ENCODE data around the gene TMSB10. TPM values are rescaled to one million over a fixed set of nuclear protein-coding genes. Genes with fewer than 3 reads are reported as not detected.
A peak's percentile ranks its signal among the peaks of the same experiment; 100 is the strongest.

Gene TMSB10
- 100 to 1,000 TPM; 283 to 518 TPM for total RNA-seq
- 100 to 1,000 TPM; 225 to 230 TPM for polyA plus RNA-seq

DNA sequence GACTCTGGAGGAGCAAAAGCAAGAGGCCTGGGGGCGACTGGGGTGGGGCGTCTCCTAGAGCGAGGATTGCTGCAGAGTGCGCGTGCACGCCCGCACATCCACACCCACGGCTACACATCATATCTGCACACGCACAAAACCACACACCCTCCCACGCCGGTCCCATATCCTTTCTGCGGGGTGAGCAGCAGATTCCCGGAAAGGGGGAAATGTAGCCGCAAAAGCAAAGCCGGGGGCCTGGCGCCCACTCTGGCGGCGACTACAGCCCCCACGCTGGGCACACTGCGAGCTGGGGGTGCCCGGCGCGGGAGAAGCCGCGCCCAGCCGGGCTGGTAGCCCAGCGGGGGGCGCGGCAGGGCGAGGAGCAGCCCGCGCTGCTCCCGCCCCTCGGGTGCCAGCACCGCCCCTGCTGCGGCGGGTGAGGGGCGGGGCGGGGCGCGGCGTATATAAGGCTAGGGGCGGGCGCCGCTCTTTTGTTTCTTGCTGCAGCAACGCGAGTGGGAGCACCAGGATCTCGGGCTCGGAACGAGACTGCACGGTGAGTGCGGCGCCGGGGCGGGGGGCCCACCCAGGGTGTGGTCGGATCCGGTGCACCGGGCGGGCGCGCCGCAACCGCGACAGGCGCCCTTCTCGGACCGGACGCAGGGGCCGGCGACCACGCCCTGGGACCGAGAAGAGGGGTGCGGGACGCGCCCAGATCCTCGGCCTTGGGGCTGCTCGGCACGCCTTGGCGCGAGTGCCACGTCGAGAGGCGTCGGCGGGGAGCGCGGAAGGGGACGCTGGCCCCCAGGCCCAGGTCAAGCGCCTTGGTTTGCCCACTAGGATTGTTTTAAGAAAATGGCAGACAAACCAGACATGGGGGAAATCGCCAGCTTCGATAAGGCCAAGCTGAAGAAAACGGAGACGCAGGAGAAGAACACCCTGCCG is at the start of gene TMSB10:
TMSB10 (plus strand) TSS at position 476 of the 927 bp plus-strand sequence.
- H3K9me3 ChIP-seq (ENCODE audit: control insufficient read depth in 4 of 4, low read length in 3 of 4) = no peaks in the 10 kb centered on the region
- peak; percentile 88 for TF ChIP-seq TAF1 (conservative IDR thresholded peaks at IDR 0.05)
- no peak for TF ChIP-seq NR2F2 (IDR thresholded peaks at IDR 0.05)
- peak; percentile 4 for TF ChIP-seq CTCF (IDR thresholded peaks at IDR 0.05; ENCODE audit: low read depth, low read length, missing input control)
- TF ChIP-seq, protein P1, sequence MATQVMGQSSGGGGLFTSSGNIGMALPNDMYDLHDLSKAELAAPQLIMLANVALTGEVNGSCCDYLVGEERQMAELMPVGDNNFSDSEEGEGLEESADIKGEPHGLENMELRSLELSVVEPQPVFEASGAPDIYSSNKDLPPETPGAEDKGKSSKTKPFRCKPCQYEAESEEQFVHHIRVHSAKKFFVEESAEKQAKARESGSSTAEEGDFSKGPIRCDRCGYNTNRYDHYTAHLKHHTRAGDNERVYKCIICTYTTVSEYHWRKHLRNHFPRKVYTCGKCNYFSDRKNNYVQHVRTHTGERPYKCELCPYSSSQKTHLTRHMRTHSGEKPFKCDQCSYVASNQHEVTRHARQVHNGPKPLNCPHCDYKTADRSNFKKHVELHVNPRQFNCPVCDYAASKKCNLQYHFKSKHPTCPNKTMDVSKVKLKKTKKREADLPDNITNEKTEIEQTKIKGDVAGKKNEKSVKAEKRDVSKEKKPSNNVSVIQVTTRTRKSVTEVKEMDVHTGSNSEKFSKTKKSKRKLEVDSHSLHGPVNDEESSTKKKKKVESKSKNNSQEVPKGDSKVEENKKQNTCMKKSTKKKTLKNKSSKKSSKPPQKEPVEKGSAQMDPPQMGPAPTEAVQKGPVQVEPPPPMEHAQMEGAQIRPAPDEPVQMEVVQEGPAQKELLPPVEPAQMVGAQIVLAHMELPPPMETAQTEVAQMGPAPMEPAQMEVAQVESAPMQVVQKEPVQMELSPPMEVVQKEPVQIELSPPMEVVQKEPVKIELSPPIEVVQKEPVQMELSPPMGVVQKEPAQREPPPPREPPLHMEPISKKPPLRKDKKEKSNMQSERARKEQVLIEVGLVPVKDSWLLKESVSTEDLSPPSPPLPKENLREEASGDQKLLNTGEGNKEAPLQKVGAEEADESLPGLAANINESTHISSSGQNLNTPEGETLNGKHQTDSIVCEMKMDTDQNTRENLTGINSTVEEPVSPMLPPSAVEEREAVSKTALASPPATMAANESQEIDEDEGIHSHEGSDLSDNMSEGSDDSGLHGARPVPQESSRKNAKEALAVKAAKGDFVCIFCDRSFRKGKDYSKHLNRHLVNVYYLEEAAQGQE (IDR thresholded peaks at IDR 0.05) = peak; percentile 75
- no peak for TF ChIP-seq GABPA (IDR thresholded peaks at IDR 0.05 in 1 of 2, conservative IDR thresholded peaks at IDR 0.05 in 1 of 2)
- H3K36me3 ChIP-seq (ENCODE audit: control insufficient read depth in 4 of 4, insufficient read depth in 3 of 4, low read depth in 1 of 4, low read length in 3 of 4) = no peaks in the 10 kb centered on the region
- peak within 1 kb of the TSS; percentile 79 to 86 (median 85) for H3K4me3 ChIP-seq (ENCODE audit: low read depth in 1 of 3, low read length in 3 of 3)
- under 1% methylated on average over 94 of the region's 94 CpGs for WGBS
- peak; percentile 83 for DNase-seq (ENCODE audit: low spot score)
- no peaks in the 10 kb centered on the region for H3K27me3 ChIP-seq (ENCODE audit: control insufficient read depth in 4 of 4, insufficient read depth in 4 of 4, low read length in 3 of 4)
- peak within 1 kb of the TSS; percentile 45 to 71 for H3K9ac ChIP-seq (ENCODE audit: low read depth in 1 of 2, low read length in 2 of 2)
- peaks cover 0 to 19% (median 5%) of the 10 kb centered on the region in 4 donors for H3K4me1 ChIP-seq (ENCODE audit: control insufficient read depth in 4 of 4, insufficient read depth in 4 of 4, low read length in 3 of 4)
- peak within 1 kb of the TSS; percentile 71 to 82 for H3K27ac ChIP-seq (ENCODE audit: low read depth in 1 of 2, low read length in 2 of 2)

- TF ChIP-seq RAD21 (IDR thresholded peaks at IDR 0.05) (no peak), NR2F2 (IDR thresholded peaks at IDR 0.05) (no peak)
- no peaks in the 10 kb centered on the region for H3K27me3 ChIP-seq (ENCODE audit: control insufficient read depth in 4 of 4, insufficient read depth in 4 of 4, low read length in 3 of 4)
- no peaks in the 10 kb centered on the region for H3K36me3 ChIP-seq (ENCODE audit: control insufficient read depth in 4 of 4, insufficient read depth in 3 of 4, low read depth in 1 of 4, low read length in 3 of 4)
- H3K9me3 ChIP-seq (ENCODE audit: control insufficient read depth in 4 of 4, low read length in 3 of 4) = no peaks in the 10 kb centered on the region
- H3K27ac ChIP-seq (ENCODE audit: low read depth in 1 of 2, low read length in 2 of 2) = no peak overlapping the region
- WGBS = 64% methylated on average over 11 of the region's 11 CpGs
- H3K4me1 ChIP-seq (ENCODE audit: control insufficient read depth in 4 of 4, insufficient read depth in 4 of 4, low read length in 3 of 4) = no peaks in the 10 kb centered on the region
- DNase-seq (ENCODE audit: low spot score) = no peak
- no peak overlapping the region for H3K4me3 ChIP-seq (ENCODE audit: low read depth in 1 of 3, low read length in 3 of 3)
- no peak overlapping the region for H3K9ac ChIP-seq (ENCODE audit: low read depth in 1 of 2, low read length in 2 of 2)
Measured at GRCh38 chr2:84855731-84856130, 49.7 kb upstream of the TMSB10 start.

DNA sequence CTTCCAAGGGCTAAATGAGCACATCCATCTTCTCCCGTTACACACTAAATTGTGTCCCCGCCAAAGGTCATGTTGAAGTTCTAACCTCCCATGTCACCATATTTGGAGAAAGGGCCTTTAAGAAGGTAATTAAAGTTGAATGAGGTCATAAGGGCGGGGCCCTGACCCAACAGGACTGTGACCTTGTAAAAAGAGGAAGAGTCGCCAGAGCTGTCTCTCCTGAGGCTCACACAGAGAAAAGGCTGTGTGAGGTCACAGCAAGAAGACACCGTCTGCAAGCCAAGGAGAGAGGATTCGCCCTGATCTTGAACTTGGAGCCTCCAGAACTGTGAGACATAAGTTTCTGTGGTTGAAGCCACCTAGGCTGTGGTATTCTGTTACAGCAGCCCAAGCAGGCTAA is 48.7 kb upstream of the TMSB10 start:
- no peak for DNase-seq (ENCODE audit: low spot score)
- Histone ChIP-seq H3K27me3 (ENCODE audit: control insufficient read depth in 4 of 4, insufficient read depth in 4 of 4, low read length in 3 of 4) (no peaks in the 10 kb centered on the region), H3K9ac (ENCODE audit: low read depth in 1 of 2, low read length in 2 of 2) (no peak overlapping the region), H3K4me3 (ENCODE audit: low read depth in 1 of 3, low read length in 3 of 3) (no peak overlapping the region), H3K4me1 (ENCODE audit: control insufficient read depth in 4 of 4, insufficient read depth in 4 of 4, low read length in 3 of 4) (no peaks in the 10 kb centered on the region), H3K36me3 (ENCODE audit: control insufficient read depth in 4 of 4, insufficient read depth in 3 of 4, low read depth in 1 of 4, low read length in 3 of 4) (no peaks in the 10 kb centered on the region), H3K9me3 (ENCODE audit: control insufficient read depth in 4 of 4, low read length in 3 of 4) (no peaks in the 10 kb centered on the region), H3K27ac (ENCODE audit: low read depth in 1 of 2, low read length in 2 of 2) (no peak overlapping the region)
- WGBS = 84% methylated on average over 6 of the region's 6 CpGs
- no peak for TF ChIP-seq FOXA1 (IDR thresholded peaks at IDR 0.05)
- no peak for TF ChIP-seq NR2F2 (IDR thresholded peaks at IDR 0.05)
- no peak for TF ChIP-seq SP1 (IDR thresholded peaks at IDR 0.05)
- TF ChIP-seq, protein P2, sequence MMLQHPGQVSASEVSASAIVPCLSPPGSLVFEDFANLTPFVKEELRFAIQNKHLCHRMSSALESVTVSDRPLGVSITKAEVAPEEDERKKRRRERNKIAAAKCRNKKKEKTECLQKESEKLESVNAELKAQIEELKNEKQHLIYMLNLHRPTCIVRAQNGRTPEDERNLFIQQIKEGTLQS (IDR thresholded peaks at IDR 0.05) = no peak
- no peak for TF ChIP-seq TAF1 (conservative IDR thresholded peaks at IDR 0.05)
- TF ChIP-seq HNF4A (conservative IDR thresholded peaks at IDR 0.05) = no peak
- no peak for TF ChIP-seq JUND (IDR thresholded peaks at IDR 0.05)
- no peak for TF ChIP-seq CTCF (IDR thresholded peaks at IDR 0.05; ENCODE audit: low read depth, low read length, missing input control)
- TF ChIP-seq FOXA2 (IDR thresholded peaks at IDR 0.05) = no peak
- no peak for TF ChIP-seq YY1 (IDR thresholded peaks at IDR 0.05)
- TF ChIP-seq EGR1 (IDR thresholded peaks at IDR 0.05; ENCODE audit: low read depth in 2 of 2) = no peak
- TF ChIP-seq, protein P3, sequence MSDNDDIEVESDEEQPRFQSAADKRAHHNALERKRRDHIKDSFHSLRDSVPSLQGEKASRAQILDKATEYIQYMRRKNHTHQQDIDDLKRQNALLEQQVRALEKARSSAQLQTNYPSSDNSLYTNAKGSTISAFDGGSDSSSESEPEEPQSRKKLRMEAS (IDR thresholded peaks at IDR 0.05) = no peak
- TF ChIP-seq RXRA (IDR thresholded peaks at IDR 0.05) = no peak
- no peak for TF ChIP-seq HNF4G (IDR thresholded peaks at IDR 0.05)

Data from liver (tissue), 9 donors.